H1 (cell line): ENCODE results near the gene CCR3. TPM values are rescaled to one million over a fixed set of nuclear protein-coding genes. Genes with fewer than 3 reads are reported as not detected.

Source experiments
- CHD1 ChIP-seq: IDR thresholded peaks from 2 replicates; pipeline ENCODE4 v1.6.1; 2012; ENCODE audit warnings: low read depth, low read length, improper control_type of control experiment
- GTF2F1 ChIP-seq: IDR thresholded peaks from 2 replicates; pipeline ENCODE4 v1.6.1; 2012; ENCODE audit warnings: low read depth, low read length, improper control_type of control experiment, borderline replicate concordance
- NANOG ChIP-seq: IDR thresholded peaks from 2 replicates; pipeline ENCODE4 v1.6.1; 2011; ENCODE audit warnings: low read length, low read depth, mild to moderate bottlenecking, inconsistent platforms; ENCODE audit not compliant: insufficient read depth, poor library complexity, severe bottlenecking
- POLR2AphosphoS5 ChIP-seq: IDR thresholded peaks from 2 replicates; pipeline ENCODE4 v1.6.1; 2011; ENCODE audit warnings: low read depth, low read length
- RBBP5 ChIP-seq: IDR thresholded peaks from 2 replicates; pipeline ENCODE4 v1.7.1; 2012; ENCODE audit warnings: low read depth, mild to moderate bottlenecking, inconsistent platforms, low read length, moderate library complexity, borderline replicate concordance
- SP4 ChIP-seq: IDR thresholded peaks from 2 replicates; pipeline ENCODE4 v1.6.1; 2012; ENCODE audit warnings: low read length, inconsistent platforms
- TBP ChIP-seq: IDR thresholded peaks from 2 replicates; pipeline ENCODE4 v1.6.1; 2011; ENCODE audit warnings: low read depth, low read length, improper control_type of control experiment
- ZNF274 ChIP-seq: IDR thresholded peaks from 2 replicates; pipeline ENCODE4 v1.7.0; 2012; ENCODE audit warnings: low read length, borderline replicate concordance; ENCODE audit errors: extremely low read depth
- polyA plus RNA-seq, 7 experiments: library from polyadenylated mRNA; depleted of rRNA in 3 of 7; stranded (reverse) in 5 of 7; unstranded in 2 of 7; fragments of >200 nt in 5 of 7; fragments of 200-250 nt in 2 of 7; gene quantifications; 1 replicate in 5 of 7; 2 replicates in 1 of 7; 4 replicates in 1 of 7; pipeline versions ENCODE4 v1.2.1 to v1.2.3, GENCODE V29; 2011 to 2013; ENCODE audit warnings: missing spikeins in 2 of 7, mixed read lengths in 2 of 7
- total RNA-seq: library from RNA; stranded (reverse); fragmentation: NEBNext Ultra II Directional; extraction: Animal tissue kit (Norgen Biotek cat#: 25700); gene quantifications from 2 replicates; pipeline ENCODE4 v1.2.1, GENCODE V29; 2021
- TF ChIP-seq, protein P1 (sequence below): fragments of 300-600 bp; sonication (generic); IDR thresholded peaks from 2 replicates; pipeline ENCODE4 v1.7.1; 2012; ENCODE audit warnings: low read length, moderate library complexity, mild to moderate bottlenecking, inconsistent platforms; ENCODE audit not compliant: insufficient replicate concordance
- TF ChIP-seq, protein P2 (sequence below): IDR thresholded peaks from 2 replicates; pipeline ENCODE4 v1.6.1; 2012; ENCODE audit warnings: low read length, inconsistent platforms

CCR3 gene
- total and polyA plus RNA-seq, 2 of the 8 experiments (the other 6 are each of a cell fraction or from before 2014, with no cell fraction given), result not detected

DNA sequence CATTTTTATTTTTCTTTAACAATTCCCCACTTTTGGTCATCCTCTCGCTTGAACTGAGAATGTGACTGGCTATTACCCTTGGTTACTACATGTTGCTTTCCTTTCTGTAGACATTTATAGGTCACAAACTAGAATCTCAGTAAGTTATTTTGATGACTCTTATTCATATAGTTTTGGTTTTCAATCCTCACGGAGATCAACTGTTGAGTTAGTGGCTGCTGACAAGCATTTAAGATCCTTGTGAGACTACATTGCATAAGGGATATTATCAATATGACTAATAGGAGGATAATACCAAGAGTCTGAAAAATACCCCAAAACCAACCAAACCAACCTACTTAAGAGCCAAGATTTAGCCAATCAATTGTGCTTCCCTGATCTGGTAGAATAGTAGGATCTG, 16.3 kb downstream of the CCR3 start (continued):
- TF ChIP-seq, protein P1, sequence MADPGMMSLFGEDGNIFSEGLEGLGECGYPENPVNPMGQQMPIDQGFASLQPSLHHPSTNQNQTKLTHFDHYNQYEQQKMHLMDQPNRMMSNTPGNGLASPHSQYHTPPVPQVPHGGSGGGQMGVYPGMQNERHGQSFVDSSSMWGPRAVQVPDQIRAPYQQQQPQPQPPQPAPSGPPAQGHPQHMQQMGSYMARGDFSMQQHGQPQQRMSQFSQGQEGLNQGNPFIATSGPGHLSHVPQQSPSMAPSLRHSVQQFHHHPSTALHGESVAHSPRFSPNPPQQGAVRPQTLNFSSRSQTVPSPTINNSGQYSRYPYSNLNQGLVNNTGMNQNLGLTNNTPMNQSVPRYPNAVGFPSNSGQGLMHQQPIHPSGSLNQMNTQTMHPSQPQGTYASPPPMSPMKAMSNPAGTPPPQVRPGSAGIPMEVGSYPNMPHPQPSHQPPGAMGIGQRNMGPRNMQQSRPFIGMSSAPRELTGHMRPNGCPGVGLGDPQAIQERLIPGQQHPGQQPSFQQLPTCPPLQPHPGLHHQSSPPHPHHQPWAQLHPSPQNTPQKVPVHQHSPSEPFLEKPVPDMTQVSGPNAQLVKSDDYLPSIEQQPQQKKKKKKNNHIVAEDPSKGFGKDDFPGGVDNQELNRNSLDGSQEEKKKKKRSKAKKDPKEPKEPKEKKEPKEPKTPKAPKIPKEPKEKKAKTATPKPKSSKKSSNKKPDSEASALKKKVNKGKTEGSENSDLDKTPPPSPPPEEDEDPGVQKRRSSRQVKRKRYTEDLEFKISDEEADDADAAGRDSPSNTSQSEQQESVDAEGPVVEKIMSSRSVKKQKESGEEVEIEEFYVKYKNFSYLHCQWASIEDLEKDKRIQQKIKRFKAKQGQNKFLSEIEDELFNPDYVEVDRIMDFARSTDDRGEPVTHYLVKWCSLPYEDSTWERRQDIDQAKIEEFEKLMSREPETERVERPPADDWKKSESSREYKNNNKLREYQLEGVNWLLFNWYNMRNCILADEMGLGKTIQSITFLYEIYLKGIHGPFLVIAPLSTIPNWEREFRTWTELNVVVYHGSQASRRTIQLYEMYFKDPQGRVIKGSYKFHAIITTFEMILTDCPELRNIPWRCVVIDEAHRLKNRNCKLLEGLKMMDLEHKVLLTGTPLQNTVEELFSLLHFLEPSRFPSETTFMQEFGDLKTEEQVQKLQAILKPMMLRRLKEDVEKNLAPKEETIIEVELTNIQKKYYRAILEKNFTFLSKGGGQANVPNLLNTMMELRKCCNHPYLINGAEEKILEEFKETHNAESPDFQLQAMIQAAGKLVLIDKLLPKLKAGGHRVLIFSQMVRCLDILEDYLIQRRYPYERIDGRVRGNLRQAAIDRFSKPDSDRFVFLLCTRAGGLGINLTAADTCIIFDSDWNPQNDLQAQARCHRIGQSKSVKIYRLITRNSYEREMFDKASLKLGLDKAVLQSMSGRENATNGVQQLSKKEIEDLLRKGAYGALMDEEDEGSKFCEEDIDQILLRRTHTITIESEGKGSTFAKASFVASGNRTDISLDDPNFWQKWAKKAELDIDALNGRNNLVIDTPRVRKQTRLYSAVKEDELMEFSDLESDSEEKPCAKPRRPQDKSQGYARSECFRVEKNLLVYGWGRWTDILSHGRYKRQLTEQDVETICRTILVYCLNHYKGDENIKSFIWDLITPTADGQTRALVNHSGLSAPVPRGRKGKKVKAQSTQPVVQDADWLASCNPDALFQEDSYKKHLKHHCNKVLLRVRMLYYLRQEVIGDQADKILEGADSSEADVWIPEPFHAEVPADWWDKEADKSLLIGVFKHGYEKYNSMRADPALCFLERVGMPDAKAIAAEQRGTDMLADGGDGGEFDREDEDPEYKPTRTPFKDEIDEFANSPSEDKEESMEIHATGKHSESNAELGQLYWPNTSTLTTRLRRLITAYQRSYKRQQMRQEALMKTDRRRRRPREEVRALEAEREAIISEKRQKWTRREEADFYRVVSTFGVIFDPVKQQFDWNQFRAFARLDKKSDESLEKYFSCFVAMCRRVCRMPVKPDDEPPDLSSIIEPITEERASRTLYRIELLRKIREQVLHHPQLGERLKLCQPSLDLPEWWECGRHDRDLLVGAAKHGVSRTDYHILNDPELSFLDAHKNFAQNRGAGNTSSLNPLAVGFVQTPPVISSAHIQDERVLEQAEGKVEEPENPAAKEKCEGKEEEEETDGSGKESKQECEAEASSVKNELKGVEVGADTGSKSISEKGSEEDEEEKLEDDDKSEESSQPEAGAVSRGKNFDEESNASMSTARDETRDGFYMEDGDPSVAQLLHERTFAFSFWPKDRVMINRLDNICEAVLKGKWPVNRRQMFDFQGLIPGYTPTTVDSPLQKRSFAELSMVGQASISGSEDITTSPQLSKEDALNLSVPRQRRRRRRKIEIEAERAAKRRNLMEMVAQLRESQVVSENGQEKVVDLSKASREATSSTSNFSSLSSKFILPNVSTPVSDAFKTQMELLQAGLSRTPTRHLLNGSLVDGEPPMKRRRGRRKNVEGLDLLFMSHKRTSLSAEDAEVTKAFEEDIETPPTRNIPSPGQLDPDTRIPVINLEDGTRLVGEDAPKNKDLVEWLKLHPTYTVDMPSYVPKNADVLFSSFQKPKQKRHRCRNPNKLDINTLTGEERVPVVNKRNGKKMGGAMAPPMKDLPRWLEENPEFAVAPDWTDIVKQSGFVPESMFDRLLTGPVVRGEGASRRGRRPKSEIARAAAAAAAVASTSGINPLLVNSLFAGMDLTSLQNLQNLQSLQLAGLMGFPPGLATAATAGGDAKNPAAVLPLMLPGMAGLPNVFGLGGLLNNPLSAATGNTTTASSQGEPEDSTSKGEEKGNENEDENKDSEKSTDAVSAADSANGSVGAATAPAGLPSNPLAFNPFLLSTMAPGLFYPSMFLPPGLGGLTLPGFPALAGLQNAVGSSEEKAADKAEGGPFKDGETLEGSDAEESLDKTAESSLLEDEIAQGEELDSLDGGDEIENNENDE, result no peak
- TF ChIP-seq TBP, result no peak
- no peak for TF ChIP-seq POLR2AphosphoS5
- no peak for TF ChIP-seq CHD1
- TF ChIP-seq NANOG, result no peak
- no peak for TF ChIP-seq ZNF274
- no peak for TF ChIP-seq GTF2F1
- TF ChIP-seq RBBP5, result no peak
- no peak for TF ChIP-seq SP4
- TF ChIP-seq, protein P2, sequence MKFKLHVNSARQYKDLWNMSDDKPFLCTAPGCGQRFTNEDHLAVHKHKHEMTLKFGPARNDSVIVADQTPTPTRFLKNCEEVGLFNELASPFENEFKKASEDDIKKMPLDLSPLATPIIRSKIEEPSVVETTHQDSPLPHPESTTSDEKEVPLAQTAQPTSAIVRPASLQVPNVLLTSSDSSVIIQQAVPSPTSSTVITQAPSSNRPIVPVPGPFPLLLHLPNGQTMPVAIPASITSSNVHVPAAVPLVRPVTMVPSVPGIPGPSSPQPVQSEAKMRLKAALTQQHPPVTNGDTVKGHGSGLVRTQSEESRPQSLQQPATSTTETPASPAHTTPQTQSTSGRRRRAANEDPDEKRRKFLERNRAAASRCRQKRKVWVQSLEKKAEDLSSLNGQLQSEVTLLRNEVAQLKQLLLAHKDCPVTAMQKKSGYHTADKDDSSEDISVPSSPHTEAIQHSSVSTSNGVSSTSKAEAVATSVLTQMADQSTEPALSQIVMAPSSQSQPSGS, result no peak
